GM10266 (cell line): Measurements from ENCODE around the gene INKA2.

Experiments
- DNase-seq: peaks from one replicate; pipeline ENCODE4 v3.0.0; 2012; ENCODE audit errors: extremely low spot score
- CTCF ChIP-seq: IDR thresholded peaks from 2 replicates; pipeline ENCODE4 v1.5.1; 2012; ENCODE audit warnings: mild to moderate bottlenecking, low read depth; ENCODE audit not compliant: control insufficient read depth, insufficient read depth; ENCODE audit errors: missing control alignments

The INKA2 gene

GRCh38 chr1:111750856-111751255 lies 11.7 kb upstream of the INKA2 start:
- DNase-seq = no peak
- no peak for TF ChIP-seq CTCF

DNA sequence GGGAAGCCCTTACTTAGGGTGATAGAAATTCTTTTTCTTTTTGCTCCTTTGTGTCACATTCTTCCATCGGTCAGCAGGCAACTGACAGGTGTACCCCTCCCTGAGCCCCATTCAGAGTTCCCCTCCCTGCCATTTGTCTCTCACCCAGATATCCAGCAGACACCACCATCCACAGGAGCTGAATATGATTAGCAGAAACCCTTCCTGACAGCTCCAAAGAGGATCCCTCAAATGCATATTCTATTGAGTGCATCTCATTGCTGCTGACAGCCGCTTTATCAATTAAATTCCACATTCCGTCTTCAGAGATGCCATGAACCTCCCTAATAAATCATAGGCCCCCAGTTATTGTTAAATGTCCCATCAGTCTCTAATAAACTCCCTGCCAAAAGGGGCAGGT lies 10.4 kb upstream of the INKA2 start:
- no peak for TF ChIP-seq CTCF

GRCh38 chr1:111747947-111748346 lies 8.8 kb upstream of the INKA2 start:
- no peak for TF ChIP-seq CTCF

More for the DNA sequence above, 10.4 kb upstream of the INKA2 start:
- no peak for DNase-seq

DNA sequence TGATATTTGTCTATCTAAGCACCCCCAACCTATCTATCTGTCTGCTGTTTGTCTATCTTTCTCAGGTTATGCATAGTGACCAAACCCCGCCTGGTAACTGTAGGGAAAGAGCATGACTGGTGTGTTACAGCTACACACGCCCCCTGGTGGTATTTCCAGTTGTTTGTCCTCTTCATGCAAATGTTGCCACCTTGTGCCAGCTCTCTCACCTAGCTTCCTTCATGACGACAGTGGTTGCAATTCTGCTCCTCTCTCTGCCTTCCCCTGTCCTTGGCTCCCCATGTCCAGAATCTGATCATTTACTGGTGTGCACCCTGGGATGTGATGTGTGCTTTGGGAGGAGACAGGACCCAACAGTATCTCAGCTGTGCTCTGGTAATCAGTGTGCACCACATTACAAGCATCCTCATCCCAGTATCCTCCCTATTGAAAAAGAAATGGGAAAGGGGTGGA lies 8.1 kb upstream of the INKA2 start:
- peak; percentile 79 for TF ChIP-seq CTCF
- DNase-seq = peak; percentile 78

More at GRCh38 chr1:111747947-111748346, 8.8 kb upstream of the INKA2 start:
- DNase-seq = no peak

DNA sequence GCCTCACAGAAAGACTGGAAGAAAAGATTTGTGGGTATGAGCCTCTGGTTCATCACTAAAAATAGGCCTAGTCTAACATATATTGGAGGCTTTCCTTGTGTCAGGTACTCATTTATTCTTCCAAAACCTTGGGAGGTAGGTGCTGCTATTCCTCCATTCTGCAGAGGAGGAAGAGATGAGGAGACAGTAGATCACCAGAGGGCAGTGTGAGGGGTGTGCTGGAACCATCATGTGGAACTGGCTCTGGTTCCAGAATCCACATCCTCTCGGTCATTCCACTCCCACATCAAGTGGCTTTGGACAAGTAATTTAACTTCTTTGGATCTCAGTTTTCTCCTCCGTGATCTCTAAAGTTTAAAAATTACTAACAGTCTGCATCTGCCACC lies 7.4 kb upstream of the INKA2 start:
- no peak for DNase-seq
- peak; percentile 14 for TF ChIP-seq CTCF

DNA sequence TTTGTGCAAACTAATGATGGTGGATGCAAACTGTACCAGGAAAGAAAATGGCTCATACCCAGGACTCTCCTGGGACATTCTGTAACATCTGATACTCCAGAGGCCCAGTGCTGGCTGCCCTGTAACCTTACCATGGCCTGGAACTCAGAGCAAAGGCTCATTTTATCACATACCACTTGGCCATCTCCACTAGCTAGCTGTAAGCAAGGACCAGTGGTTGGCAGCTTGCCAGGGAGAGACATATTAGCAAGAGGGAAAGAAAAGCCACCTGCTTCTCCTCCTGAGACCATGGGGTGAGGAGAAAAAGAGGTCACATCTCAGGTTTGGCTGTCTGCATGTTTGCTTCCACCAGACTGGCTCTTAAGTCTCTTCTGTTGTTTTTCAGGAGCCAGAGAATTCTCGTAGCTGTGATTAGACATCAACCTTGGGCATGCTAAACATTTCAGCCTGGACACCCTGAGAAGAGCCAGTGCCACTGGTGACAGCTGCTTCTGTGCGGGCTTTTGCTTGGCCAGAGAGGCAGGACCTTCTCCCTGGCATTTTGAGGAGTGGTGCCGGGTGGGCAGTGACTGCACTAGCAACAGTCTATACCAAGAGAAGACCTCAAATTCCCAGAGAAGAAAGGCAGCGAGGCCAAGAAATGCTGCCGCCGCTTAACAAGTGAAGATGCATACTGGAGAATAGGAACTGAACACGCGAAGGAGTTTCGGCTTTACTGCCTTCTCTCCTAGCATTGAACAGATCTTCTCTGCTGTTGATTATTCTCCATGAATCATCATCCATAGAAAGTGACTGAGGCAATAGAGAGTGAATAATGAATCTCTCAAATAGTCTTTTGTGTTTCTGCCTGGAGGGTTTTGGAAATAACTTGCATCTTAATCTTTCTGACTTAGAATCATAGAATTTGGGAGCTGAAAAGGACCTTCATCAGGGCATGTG lies 6.7 kb upstream of the INKA2 start:
- TF ChIP-seq CTCF = no peak
- no peak for DNase-seq

GRCh38 chr1:111743679-111744101 lies 4.5 kb upstream of the INKA2 start:
- no peak for DNase-seq
- TF ChIP-seq CTCF = no peak
